Body of pancreas (tissue), 4 donors: Measurements from ENCODE around the gene ITM2C.

ENCODE experiments used
- POLR2A ChIP-seq, 3 donors: fragments of 450-650 bp; IDR thresholded peaks; one replicate each; pipeline ENCODE4 v1.6.1; 2016; ENCODE audit warnings: antibody characterized with exemption in 3 of 3, mild to moderate bottlenecking in 2 of 3
- TF ChIP-seq, protein P1 (sequence below), 7 experiments: fragments of 450-650 bp in 4 of 7; fragments of 200-600 bp in 3 of 7; sonication (generic) in 3 of 7; IDR thresholded peaks; one replicate each; pipeline ENCODE4 v1.5.1; 2016 to 2019; ENCODE audit warnings: antibody characterized with exemption in 7 of 7

DNA sequence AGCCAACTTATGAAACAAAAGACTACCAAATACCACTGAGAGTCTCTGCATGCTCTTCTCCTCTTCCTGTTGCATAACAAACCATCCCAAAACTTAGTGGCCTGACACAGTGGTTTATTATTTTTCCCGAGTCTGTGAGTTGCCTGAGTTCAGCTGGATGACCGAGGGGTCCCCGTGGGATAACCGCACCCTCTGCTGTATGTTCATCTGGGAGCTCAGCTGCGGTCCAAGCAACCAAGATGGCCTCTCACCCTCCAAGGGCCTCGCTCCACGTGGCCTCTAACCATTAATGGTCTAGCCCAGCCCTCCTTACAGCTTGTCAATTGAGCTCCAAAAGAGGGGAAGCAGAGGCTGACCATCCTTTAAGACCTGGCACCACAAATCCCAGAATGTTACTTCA, 17.1 kb downstream of the ITM2C start:
- TF ChIP-seq, protein P1, sequence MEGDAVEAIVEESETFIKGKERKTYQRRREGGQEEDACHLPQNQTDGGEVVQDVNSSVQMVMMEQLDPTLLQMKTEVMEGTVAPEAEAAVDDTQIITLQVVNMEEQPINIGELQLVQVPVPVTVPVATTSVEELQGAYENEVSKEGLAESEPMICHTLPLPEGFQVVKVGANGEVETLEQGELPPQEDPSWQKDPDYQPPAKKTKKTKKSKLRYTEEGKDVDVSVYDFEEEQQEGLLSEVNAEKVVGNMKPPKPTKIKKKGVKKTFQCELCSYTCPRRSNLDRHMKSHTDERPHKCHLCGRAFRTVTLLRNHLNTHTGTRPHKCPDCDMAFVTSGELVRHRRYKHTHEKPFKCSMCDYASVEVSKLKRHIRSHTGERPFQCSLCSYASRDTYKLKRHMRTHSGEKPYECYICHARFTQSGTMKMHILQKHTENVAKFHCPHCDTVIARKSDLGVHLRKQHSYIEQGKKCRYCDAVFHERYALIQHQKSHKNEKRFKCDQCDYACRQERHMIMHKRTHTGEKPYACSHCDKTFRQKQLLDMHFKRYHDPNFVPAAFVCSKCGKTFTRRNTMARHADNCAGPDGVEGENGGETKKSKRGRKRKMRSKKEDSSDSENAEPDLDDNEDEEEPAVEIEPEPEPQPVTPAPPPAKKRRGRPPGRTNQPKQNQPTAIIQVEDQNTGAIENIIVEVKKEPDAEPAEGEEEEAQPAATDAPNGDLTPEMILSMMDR (IDR thresholded peaks at IDR 0.05): no peak
- TF ChIP-seq POLR2A (IDR thresholded peaks at IDR 0.05): no peak
